Upper lobe of right lung (tissue), 1 donor: ENCODE data around the gene NDUFAF5. TPM values are rescaled to one million over a fixed set of nuclear protein-coding genes. Genes with fewer than 3 reads are reported as not detected.

Source experiments
- ATAC-seq: fragments of 200-7000 bp; cut with Tn5 transposase; one replicate; pipeline ENCODE4 v1.9.1; 2020; ENCODE audit warnings: mild to moderate bottlenecking, moderate library complexity
- DNase-seq: peaks from one replicate; pipeline ENCODE4 v3.0.0-alpha.2; 2020
- H3K27ac ChIP-seq: fragments of 200-600 bp; one replicate; pipeline ENCODE4 v1.8.0; 2022
- H3K27me3 ChIP-seq: fragments of 200-600 bp; one replicate; pipeline ENCODE4 v1.8.0; 2022; ENCODE audit warnings: mild to moderate bottlenecking
- H3K36me3 ChIP-seq: fragments of 200-600 bp; one replicate; pipeline ENCODE4 v1.8.0; 2022
- H3K4me1 ChIP-seq: fragments of 200-600 bp; one replicate; pipeline ENCODE4 v1.8.0; 2022
- H3K4me3 ChIP-seq: fragments of 200-600 bp; one replicate; pipeline ENCODE4 v1.8.0; 2022; ENCODE audit warnings: mild to moderate bottlenecking
- H3K9me3 ChIP-seq: fragments of 200-600 bp; one replicate; pipeline ENCODE4 v1.8.0; 2022
- intact Hi-C: fragments of 100-400 bp; cut with DNase I; formaldehyde crosslinking; loops from one replicate; pipeline ENCODE4 v1.11.0; 2022
- total RNA-seq: library from RNA; stranded (reverse); fragmentation: NEBNext Ultra II Directional; extraction: Animal tissue kit (Norgen Biotek cat#: 25700); gene quantifications from one replicate; pipeline ENCODE4 v1.2.1, GENCODE V29; 2021
- TF ChIP-seq, protein P1 (sequence below): fragments of 200-600 bp; IDR thresholded peaks from one replicate; pipeline ENCODE4 v1.8.0; 2022; ENCODE audit warnings: antibody characterized with exemption
- donor health status: DM: no; HTN: yes; CAD: no; lungs with severe emphysema.

NDUFAF5 gene
- total RNA-seq, 1 donor from 2014 or later, result 20.1 TPM

DNA sequence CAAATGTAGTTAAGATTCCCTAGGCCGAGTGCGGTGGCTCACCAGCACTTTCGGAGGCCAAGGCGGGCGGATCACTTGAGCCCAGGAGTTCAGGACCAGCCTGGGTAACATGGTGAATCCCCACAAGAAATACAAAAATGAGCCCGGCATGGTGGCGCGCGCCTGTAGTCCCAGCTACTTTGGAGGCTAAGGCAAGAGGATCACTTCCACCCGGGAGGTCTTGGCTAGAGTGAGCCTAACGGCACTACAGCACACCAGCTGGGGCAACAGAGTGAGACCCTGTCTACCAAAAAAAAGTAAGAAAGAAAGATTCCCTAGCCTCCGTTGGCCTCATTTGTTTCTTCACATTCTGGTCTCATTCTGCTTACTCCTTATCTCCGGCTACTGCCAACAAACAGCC lies 1.3 kb upstream of the NDUFAF5 start:
- Histone ChIP-seq H3K27ac (no peak overlapping the region), H3K9me3 (no peaks in the 10 kb centered on the region), H3K4me1 (peaks cover 28% of the 10 kb centered on the region), H3K4me3 (peak overlapping the region; percentile 82), H3K27me3 (no peaks in the 10 kb centered on the region), H3K36me3 (peaks cover 41% of the 10 kb centered on the region)
- no peak for ATAC-seq
- DNase-seq, result no peak
- TF ChIP-seq, protein P1, sequence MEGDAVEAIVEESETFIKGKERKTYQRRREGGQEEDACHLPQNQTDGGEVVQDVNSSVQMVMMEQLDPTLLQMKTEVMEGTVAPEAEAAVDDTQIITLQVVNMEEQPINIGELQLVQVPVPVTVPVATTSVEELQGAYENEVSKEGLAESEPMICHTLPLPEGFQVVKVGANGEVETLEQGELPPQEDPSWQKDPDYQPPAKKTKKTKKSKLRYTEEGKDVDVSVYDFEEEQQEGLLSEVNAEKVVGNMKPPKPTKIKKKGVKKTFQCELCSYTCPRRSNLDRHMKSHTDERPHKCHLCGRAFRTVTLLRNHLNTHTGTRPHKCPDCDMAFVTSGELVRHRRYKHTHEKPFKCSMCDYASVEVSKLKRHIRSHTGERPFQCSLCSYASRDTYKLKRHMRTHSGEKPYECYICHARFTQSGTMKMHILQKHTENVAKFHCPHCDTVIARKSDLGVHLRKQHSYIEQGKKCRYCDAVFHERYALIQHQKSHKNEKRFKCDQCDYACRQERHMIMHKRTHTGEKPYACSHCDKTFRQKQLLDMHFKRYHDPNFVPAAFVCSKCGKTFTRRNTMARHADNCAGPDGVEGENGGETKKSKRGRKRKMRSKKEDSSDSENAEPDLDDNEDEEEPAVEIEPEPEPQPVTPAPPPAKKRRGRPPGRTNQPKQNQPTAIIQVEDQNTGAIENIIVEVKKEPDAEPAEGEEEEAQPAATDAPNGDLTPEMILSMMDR, result no peak
- intact Hi-C loops, result no loop called here

DNA sequence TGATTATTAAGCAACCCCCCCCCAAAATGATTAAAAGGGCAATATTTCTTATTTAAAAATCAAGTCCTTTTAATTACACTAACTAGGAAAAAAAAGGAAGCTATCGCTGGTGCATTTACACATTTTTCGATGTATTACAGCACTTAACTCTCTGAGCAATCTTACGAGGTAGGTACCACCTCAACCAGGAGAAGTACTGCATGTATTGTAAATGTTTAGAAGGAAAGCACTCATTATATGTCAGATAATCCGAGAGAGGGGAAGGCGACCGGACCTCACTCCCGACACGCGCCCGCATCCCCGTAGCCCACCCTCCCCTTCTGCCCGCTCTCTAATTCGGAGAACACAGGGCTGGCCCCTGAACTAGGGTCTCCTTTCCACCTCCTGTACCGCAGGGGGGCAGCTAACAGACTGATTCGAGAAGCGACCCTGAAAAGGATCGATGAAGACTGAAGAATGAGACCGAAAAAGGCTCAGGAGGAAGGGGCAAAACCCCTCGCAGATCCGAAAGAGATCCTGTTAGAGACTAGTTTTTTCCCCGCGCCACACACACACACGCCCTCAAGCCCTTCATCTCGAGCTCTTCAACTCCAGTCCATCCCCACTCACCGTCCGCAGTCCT lies 446 bp upstream of the NDUFAF5 start:
- intact Hi-C loops, result no loop called here
- Histone ChIP-seq H3K36me3 (peaks cover 41% of the 10 kb centered on the region), H3K27me3 (no peaks in the 10 kb centered on the region), H3K27ac (peak overlapping the region; percentile 91), H3K4me1 (peaks cover 29% of the 10 kb centered on the region), H3K9me3 (no peaks in the 10 kb centered on the region), H3K4me3 (peak overlapping the region; percentile 82)
- ATAC-seq, result peak; percentile 9
- TF ChIP-seq, protein P1, result no peak
- no peak for DNase-seq

DNA sequence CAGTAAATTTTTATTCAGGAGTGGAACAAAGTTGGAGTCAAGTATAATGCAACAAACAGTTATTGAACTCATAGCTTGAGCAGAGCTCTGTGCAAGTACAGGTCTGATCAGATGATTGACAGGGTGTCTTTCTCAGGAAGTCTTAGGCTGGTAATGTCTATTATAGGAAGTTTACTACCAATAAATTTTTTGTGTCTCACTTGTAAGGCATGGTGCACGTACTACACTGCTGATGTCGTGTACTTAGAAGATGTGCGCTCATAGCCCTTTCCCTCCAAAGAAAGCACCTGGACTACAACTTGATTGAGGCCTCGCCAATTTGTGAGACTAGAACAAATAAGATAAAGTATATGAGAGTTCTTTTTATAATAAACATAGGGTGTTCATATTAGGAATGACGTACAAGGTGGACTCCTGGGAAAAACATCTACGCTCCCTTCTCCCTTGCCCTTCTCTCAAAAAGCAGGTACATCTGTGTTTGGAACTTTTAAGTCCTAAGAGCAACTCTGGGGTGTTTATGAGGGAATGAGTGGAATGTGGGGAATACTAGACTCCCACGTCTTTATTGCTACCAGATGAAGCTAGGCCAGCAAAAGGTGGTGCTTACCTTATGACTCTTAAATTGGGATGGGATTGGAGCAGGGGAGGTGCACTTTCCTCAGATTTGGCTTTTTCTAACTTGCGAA lies 1.5 kb downstream of the NDUFAF5 start:
- peaks cover 29% of the 10 kb centered on the region for H3K4me1 ChIP-seq
- intact Hi-C loops, result no loop called here
- ATAC-seq, result no peak
- no peak overlapping the region for H3K27ac ChIP-seq
- TF ChIP-seq, protein P1, result no peak
- no peaks in the 10 kb centered on the region for H3K9me3 ChIP-seq
- no peaks in the 10 kb centered on the region for H3K27me3 ChIP-seq
- no peak for DNase-seq
- H3K36me3 ChIP-seq, result peaks cover 47% of the 10 kb centered on the region
- H3K4me3 ChIP-seq, result peak overlapping the region; percentile 82

DNA sequence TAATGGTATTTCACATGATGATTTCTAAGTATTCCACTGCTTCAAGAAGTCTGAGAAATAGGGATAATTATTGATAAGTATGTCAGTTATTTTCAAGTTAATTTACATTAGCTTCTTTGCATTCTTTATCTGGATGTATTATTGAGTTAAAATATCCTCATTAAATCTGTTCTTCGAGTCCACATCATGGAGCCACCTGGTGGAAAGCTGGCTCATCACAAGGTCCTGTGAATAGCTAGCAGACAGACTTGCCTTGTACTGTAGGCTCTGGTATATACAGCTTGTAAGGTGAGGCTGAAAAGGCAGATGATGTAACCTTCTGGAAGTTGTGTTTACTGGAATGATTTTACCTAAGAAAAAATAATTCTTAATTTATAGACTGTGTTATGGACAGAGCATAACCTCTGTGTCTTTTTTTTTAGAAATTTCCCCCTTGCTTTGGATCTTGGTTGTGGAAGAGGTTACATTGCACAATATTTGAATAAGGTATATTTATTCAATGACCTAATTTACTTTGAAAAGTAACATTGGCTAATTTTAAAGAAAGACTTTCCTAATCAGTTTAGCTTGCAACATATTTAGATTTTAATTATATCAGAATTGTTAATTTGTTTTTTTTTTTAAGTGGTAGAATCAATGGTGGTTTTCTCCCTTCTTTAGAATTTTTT lies 3.5 kb downstream of the NDUFAF5 start:
- no peak overlapping the region for H3K4me3 ChIP-seq
- intact Hi-C loops, result no loop called here
- H3K9me3 ChIP-seq, result no peaks in the 10 kb centered on the region
- TF ChIP-seq, protein P1, result peak; percentile 44
- H3K27me3 ChIP-seq, result no peaks in the 10 kb centered on the region
- no peak overlapping the region for H3K27ac ChIP-seq
- DNase-seq (no peak), ATAC-seq (peak; percentile 43)
- peaks cover 28% of the 10 kb centered on the region for H3K4me1 ChIP-seq
- peaks cover 49% of the 10 kb centered on the region for H3K36me3 ChIP-seq

DNA sequence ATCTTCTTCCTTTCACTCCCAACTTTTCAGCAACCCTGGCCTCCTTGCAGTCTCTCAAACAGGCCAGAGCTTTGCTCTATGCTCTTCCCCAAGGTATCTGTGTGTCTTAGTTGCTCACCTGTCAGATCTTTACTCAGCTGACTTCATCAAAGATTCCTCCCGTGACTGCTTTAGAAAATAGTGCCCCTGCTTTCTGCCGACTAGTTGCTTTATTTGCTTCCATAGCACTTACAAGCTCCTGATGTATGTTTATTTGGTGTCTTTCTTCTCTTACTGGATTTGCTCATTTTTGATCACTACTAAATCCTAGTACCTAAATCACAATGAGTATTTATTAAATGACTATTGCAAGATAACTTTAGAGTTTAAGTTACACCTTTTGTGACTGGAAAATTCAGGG lies 5.9 kb downstream of the NDUFAF5 start:
- ATAC-seq, result no peak
- H3K27me3 ChIP-seq, result no peaks in the 10 kb centered on the region
- H3K36me3 ChIP-seq, result peaks cover 73% of the 10 kb centered on the region
- no peaks in the 10 kb centered on the region for H3K9me3 ChIP-seq
- intact Hi-C loops, result no loop called here
- H3K4me3 ChIP-seq, result no peak overlapping the region
- DNase-seq, result no peak
- H3K27ac ChIP-seq, result no peak overlapping the region
- TF ChIP-seq, protein P1, result no peak
- peaks cover 21% of the 10 kb centered on the region for H3K4me1 ChIP-seq
